Eye (tissue), 1 donor: ENCODE data around the gene GJC3.
"Not testable (repeated sequence)": the region's sequence is repeated elsewhere in the genome, so short reads cannot be mapped to it uniquely, and the experiment has no call there.

ENCODE experiments used
- DNase-seq: peaks from one replicate; pipeline ENCODE4 v3.0.0-alpha.2; 2015

Gene GJC3, protein sequence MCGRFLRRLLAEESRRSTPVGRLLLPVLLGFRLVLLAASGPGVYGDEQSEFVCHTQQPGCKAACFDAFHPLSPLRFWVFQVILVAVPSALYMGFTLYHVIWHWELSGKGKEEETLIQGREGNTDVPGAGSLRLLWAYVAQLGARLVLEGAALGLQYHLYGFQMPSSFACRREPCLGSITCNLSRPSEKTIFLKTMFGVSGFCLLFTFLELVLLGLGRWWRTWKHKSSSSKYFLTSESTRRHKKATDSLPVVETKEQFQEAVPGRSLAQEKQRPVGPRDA

DNA sequence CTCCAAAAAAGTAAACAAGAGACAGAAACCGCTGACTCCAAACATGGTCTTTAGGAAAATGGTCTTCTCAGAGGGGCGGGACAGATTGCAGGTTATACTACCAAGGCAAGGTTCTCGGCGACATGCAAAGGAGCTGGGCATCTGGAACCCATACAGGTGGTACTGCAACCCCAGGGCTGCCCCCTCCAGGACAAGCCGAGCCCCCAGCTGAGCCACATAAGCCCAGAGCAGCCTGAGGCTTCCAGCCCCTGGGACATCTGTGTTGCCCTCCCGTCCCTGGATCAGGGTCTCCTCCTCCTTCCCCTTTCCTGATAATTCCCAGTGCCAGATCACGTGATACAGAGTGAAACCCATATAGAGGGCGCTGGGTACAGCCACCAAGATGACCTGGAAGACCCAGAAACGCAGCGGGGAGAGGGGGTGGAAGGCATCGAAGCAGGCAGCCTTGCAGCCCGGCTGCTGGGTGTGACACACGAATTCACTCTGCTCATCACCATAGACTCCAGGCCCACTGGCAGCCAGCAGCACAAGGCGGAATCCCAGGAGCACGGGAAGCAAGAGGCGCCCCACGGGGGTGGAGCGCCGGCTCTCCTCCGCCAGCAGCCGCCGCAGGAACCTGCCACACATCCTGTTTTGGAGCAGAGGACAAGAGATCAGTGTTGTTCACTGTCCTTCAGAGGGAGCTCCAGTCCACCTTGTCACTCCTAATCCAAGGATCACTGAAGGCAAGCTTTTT is at the start of gene GJC3:
Gene GJC3 (minus strand): TSS at position 627 of the 736 bp plus-strand sequence. CDS start 0 bp downstream, at position 627.
- DNase-seq, result peak; percentile 77

DNA sequence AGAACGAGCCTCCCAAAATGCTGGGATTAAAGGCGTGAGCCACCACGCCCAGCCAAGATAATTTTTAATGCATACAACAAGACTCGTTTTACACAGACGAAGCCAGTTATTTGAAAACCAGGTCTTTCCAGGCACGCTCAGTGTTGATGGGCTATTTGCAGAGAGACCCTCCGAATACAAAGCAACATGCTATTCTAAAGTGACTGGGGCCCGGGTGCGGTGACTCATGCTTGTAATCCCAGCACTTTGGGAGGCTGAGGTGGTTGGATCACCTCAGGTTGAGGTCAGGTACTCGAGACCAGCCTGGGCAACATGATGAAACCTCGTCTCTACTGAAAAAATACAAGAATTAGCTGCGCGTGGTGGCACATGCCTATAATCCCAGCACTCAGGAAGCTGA is 47.2 kb upstream of the GJC3 start:
- no peak for DNase-seq

DNA sequence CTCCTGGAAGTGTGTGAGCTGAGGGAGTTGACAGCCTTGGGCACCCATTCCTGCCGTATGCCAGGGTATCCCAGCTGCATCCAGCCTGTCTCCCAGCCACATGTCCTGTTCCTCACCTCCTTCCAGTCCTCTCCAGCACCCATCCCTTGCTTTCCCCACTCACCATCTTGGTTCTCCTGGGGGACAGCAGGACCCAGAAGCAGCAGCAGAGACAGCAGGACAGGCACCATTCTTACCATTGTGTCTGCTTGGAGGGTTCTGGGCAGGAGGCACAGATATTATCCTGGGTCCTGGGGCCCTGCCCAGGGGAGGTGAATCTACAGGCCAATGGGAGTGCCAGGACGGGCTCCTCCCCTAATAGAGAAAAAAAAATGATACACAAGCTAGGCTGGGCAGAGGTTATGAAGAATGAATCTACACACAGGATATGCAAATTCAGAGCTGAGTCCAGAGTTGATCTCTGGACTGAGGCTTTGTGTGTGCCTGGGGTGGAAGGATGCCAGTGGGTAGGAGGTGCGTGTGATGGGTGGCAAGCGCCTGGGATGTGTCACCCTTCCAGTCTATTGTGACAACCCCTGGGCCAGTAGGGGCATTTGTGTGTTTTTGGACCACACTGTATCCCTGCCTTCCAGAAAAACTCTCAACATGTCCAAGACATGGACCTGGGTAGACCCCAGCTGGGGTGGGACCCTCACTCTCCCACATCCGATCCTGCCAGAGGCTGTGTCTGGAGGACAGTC is 46.5 kb upstream of the GJC3 start, which contains the start of gene AZGP1:
Gene AZGP1 (minus strand): TSS at position 250 of the 740 bp plus-strand sequence. CDS start 11 bp downstream, at position 239.
- no peak for DNase-seq

DNA sequence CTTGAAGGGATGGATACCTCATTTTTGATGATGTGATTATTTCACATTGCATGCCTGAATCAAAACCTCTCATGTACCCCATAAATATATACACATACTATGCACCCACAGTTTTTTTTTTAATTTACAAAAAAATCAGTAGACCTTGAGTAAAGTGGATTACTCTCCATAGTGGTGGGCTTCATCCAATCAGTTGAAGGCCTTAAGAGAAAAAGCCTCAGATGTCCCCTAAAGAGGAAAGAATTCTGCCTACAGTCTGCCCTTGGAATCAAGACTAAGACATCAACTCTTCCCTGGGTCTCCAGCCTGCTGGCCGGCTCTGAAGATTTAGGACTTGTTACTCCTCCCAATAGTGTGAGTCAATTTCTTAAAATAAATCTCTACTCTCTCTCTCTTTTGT is 45.3 kb upstream of the GJC3 start:
- no peak for DNase-seq

DNA sequence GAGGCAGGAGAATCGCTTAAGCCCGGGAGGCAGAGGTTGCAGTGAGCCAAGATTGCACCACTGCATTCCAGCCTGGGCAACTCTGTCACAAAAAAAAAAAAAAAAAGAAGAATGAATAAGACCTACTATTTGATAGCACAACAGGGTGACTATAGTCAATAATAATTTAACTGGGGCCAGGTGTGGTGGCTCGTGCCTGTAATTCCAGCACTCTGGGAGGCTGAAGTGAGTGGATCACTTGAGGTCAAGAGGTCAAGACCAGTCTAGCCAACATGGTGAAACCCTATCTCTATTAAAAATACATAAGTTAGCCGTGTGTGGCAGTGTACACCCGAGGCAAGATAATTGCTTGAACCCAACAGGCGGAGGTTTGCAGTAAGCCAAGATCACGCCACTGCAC is 44.4 kb upstream of the GJC3 start:
- not testable (repeated sequence) for DNase-seq

DNA sequence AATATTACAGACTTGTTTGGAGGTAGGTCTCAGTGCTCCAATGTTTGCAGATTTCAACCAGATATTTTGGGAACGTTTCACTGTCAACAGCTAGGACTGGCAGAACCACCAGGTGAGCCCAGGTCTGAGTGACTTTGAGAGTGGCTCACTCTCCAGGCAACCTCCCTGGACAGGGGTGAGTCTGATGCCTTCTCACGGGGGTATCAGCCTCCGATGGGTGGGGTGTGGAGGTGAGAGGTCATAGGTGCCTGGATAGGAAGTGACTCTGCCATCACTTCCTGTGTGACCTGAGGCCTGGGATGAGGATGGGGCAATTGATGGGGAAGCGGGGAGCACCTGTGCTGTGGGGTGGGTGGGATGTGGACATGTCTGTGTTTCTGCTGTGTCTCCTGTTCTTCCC is 41.8 kb upstream of the GJC3 start:
- DNase-seq, result no peak

DNA sequence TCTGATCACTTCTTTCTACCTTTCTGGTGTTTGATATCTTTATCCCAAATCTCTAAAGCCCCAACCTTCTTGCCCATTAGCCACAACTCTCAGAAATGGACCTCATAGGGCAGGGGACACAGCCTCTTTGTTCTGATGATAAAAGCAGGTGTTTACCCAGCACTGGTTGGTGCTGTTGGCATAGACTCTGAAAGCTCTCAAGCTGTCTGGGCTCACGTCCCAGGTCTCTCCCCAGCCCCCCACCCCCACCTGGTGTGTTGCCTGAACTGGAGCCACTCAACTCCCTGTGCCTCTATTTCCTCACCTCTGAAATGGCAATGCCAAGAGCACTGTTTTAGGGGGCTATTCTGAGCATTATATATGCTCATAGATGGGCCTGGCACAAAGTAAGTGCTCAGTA is 40.4 kb upstream of the GJC3 start:
- DNase-seq, result not testable (repeated sequence)

DNA sequence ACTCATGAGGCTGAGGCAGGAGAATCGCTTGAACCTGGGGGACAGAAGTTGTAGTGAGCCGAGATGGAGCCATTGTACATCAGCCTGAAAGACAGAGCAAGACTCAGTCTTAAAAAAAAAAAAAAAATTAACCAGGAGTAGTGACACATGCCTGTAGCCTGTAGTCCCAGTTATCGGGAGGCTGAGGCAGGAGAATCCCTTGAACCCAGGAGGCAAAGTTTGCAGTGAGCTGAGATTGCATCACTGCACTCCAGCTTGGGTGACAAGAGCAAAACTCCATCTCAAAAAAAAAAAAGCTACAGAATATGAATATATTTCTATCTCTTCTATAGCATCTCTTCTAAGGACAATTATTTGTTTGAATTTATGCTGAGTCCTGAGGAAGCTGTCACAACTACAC is 39.9 kb upstream of the GJC3 start:
- no peak for DNase-seq

DNA sequence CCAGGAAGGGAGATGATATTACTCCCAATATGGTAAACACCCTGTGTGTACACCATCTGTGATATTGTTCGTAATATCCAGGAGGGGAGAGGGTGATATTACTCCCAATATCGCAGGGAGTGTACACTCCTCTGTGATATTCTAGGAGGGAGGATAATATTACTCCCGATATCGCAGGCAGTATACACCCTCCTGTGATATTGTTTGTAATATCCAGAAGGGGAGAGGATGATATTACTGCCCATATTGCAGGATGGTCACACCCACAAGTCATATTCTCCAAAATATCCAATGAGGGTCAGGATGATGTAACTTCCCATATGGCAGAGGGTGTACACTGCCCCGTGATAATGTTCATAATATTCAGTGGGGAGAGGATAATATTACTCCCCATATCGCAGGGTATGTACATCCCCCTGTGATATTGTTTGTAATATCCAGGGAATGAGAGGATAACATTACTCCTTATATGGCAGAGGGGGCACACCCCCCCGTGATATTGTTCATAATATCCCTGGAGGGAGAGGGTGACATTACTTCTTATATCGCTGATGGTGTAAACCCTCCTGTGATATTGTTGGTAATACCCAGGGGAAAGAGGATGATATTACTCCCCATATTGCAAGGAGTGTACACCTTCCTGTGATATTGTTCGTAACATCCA is 29.3 kb upstream of the GJC3 start:
- no peak for DNase-seq

DNA sequence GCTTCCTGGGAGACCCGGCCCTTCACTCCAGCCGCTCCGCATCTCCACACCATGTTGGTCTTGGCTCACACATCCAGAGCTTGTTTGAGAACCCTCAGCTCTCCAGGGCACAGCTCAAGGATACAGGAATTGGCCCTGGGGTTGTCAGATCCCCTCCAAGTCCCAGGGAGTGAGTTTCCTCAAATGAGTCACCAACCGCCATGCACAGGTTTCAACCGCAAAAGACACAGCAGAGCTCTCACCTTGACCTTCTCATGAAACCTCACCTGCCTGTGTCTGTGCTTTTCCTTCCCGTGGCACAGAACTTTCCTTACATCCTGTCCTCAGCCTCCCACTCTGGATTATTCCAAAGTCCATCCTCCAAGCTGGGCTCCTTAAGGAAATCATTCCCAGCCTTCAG is 25.8 kb upstream of the GJC3 start:
- no peak for DNase-seq

DNA sequence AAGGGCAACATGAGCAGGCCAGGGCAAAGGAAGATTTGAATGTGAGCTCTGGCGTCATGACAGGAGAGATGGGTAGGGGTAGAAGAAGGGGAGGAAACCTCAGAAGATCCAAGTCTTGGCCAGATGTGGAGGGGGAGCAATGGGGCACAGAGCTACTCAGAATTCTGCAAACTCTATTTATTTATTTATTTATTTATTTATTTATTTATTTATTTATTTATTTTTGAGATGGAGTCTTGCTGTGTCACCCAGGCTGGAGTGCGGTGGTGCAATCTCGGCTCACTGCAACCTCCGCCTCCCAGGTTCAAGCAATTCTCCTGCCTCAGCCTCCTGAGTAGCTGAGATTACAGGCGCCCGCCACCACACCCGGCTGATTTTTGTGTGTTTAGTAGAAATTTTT is 25.2 kb upstream of the GJC3 start:
- DNase-seq, result not testable (repeated sequence)

DNA sequence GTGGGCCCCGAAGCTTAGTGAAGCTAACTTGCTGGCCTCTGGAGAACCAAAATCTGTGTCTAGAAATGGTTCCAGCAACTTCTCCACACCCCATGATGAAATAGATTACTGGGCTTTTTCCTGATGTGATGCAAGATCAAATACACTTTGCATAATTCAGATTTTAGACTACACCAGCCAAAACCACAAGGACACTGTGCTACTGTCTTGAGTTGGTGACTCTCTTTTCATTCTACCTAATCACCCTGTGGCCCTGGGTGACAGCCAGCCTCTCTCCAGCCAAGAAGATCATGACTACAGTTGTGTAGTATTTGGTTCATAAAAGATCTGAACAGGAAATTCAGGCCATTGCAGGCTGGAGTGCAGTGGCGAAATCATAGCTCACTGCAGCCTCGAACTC is 24.2 kb upstream of the GJC3 start:
- no peak for DNase-seq

DNA sequence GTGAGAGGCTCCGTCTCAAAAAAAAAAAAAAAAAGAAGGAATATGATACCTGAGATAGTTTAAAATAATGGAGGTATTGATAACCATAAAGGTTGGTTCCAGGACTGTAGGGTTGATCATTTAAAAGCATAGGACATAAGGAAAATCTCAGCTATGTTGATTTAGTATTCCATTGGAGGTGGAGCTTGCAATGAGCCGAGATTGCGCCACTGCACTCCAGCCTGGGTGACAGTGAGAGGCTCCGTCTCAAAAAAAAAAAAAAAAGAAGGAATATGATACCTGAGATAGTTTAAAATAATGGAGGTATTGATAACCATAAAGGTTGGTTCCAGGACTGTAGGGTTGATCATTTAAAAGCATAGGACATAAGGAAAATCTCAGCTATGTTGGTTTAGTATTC is 23.2 kb upstream of the GJC3 start:
- DNase-seq, result not testable (repeated sequence)

DNA sequence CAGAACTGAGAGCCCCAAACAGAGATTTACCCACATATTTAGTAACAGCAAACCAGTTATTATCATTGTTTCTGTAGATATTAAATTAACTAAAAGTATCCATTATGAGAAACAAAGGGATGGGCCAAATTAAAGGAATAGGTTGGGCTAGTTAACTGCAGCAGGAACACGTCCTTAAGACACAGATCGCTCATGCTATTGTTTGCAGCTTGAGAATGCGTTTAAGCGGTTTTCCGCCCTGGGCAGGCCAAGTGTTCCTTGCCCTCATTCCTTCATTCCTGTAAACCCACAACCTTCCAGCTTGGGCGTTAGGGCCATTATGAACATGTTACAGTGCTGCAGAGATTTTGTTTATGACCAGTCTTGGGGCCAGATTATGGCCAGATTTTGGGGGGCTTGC is 21.4 kb upstream of the GJC3 start:
- not testable (repeated sequence) for DNase-seq

DNA sequence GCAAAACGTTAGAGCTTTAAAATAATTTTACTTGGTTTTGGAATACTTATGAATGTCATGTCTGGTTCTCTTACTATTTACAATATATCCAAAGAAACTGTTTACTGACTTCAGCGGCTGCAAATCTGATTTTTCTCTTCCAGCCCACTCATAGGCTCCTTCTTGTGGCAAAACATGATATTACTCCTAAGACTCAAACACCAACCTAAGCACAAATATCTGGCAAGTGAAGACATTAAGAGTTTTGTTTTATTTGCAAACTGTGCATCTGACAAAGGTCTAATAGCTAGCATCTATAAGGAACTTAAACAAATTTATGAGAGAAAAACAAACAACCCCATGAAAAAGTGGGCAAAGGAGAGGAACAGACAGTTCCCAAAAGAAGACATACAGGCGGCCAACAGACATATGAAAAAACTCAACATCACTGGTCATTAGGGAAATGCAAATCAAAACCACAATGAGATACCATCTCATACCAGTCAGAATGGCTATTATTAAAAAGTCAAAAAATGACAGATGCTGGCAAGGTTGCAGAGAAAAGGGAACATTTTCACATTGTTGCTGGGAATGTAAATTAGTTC is 20.3 kb upstream of the GJC3 start:
- DNase-seq, result no peak

DNA sequence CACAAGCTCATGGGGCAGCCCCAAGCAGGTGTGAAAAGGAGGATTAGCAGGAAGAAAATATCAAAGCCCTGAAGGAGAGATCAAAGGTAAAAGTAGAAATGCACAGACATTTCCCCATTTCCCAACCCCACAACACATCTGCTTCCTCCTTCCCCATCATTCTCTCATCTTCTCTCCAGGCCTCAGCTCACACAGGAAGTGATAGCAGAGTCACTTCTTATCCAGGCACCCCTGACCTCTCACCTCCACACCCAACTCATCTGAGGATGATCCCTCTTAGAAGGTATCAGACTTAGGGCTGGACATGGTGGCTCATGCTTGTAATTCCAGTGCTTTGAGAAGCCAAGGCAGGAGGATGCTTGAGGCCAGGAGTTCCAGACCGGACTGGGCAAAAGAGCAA is 18.2 kb upstream of the GJC3 start:
- DNase-seq, result no peak

DNA sequence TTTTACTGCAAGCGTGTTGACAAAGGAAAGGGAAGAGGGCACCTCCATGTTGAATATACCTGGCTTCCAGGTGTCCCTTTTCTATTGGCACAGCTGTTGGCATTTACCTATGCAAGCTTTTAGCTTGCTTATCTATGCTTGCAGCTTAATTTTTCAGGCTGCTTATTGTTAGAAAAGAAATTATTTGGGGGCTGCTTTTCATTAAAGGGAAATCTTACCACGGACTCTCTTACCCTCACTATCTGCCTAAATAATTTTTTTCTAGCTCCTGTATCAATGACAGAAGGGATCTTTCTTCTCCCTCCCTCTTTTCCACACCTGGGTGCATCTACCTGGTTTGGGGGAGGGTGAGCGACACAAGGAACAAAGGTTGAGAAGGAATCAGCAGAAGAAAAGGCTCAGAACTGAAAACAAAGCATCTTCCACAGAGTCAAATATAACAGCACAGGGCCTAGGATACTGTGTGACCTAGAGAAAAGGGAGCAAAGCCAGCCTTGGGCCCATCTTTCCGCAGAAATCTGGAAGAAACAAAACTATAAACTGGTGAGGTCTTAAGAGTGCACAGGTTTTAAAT is 15.2 kb upstream of the GJC3 start:
- DNase-seq, result no peak

DNA sequence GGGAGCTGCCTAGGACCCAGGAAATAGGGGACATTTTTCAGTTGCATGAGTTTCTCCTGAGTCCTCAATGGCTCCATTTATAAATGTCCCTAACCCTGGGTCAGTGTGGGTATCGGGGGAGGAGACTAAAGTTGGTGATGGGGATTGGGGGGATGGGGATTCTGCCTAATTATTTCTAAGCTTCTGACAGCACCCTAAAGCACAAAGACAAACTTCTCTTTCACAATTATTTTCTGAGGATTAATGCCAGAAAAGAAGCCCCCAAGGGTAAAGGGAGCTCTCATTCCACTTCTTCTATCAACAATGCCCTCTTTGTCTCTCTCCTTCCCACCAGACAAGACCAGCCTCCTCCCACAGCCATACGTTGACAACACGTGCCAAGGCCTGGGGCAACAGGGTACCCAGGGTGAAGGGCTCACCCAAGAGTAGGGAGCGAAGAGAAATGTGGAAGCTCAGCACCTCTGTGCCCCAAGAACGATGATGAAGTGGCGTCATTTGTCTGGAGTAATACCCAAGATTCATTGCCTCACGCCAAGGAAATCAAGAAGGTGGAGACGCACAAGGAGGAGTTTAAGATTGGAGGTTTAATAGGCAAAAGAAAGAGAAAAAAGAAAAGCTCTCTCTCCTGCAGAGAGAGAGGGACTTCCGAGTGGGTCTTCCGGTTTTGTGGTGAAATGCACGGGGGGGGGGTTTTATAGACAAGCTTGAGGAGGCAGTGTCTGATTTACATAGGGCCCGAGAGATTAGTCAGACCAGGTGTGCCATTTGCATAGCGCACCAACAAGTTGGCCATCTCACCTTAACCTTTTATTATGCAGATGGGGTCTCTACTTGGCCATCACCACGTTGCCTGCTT is 14.4 kb upstream of the GJC3 start:
- DNase-seq, result peak; percentile 25

DNA sequence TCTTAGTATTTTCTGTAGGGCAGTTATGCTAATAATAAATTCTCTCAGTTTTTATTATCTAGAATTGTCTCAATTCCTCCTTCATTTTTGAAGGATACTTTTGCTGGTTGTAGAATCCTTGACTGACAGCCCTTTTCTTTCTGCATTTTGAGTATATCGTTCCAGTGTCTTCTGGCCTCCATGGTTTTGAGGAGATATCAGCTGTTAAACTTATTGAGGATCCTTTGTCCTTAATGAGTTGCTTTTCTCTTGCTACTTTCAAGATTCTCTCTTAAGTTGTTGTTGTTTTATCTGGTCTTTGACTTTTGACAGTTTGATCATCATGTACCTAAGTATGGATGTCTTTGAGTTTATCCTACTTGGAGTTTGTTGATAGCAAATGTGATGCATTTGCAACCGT is 8.9 kb upstream of the GJC3 start:
- DNase-seq, result no peak

DNA sequence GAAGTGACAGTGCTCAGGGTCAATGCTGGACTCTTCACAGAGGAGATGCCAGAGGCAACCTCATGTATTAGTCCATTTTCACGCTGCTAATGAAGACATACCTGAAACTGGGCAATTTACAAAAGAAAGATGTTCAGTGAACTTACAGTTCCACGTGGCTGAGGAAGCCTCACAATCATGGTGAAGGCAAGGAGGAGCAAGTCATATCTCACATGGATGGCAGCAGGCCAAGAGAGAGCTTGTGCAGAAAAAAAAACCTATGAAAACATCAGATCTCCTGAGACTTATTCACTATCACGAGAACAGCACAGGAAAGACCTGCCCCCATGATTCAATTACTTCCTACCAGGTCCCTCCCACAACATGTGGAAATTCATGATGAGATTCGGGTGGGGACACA is 5.6 kb upstream of the GJC3 start:
- not testable (repeated sequence) for DNase-seq

DNA sequence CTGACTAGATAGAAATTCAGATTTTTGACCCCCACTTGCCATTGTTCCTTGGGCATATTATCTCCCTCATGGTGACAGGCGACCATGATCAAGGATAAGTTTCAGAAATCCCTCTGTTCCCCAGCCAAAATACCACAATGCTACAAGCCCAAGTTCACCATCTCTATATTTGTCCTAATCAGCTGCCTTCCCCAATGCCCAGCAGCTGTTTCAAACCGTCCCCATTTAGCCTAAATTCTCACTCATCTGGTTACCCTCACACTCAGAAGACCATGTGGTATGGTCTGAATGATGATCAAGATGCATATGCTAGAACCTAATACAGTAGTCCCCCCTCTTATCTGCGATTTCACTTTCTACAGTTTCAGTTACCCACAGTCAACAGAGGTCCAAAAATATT is 956 bp upstream of the GJC3 start:
- DNase-seq, result no peak

DNA sequence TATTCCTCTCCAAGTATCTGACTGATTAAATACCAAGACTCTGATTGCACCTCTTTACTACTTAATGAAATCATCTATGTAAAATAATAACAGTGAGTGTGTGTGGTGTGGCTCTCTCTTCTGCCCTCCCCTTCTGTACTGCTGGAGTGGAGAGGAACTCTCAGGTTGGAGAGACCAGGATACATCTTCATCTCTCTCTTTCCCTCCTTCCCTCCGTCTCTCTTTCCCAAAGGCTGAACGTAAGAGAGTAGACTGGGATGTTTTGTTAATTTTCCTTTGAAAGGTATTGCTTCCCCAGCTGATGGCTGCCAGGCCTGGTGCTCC is 272 bp upstream of the GJC3 start:
- DNase-seq, result no peak
